Pancreas (tissue), 10 donors: ENCODE results near the gene UBR4. TPM values are rescaled to one million over a fixed set of nuclear protein-coding genes. Genes with fewer than 3 reads are reported as not detected.

Experiments
- ATAC-seq, 4 donors: fragments of 200-7000 bp; cut with Tn5 transposase; one replicate each; pipeline versions ENCODE4 v1.8.0 to v1.9.1; 2020; ENCODE audit warnings: mild to moderate bottlenecking in 4 of 4, moderate library complexity in 4 of 4
- DNase-seq, 6 donors: peaks; one replicate each; pipeline ENCODE4 v3.0.0-alpha.2; 2020
- FAIRE-seq: peaks from 2 replicates; lab custom pipeline; 2012; peaks lifted over from hg19 to GRCh38; lab: Jason Lieb, UNC
- H3K27ac ChIP-seq, 4 donors: fragments of 200-600 bp; sonication (generic); 1 replicate in 3 of 4; 2 replicates in 1 of 4; pipeline versions ENCODE4 v1.5.0 to v1.8.0; 2020
- H3K27me3 ChIP-seq, 4 donors: fragments of 200-600 bp; one replicate each; pipeline ENCODE4 v1.8.0; 2021
- H3K36me3 ChIP-seq, 3 donors: fragments of 200-600 bp; sonication (generic) in 1 of 3; one replicate each; pipeline versions ENCODE4 v1.5.0 to v1.8.0; 2020 to 2021
- H3K4me1 ChIP-seq, 3 donors: fragments of 200-600 bp; one replicate each; pipeline ENCODE4 v1.8.0; 2021
- H3K4me3 ChIP-seq, 4 donors: fragments of 200-600 bp; sonication (generic) in 2 of 4; one replicate each; pipeline versions ENCODE4 v1.5.0 to v1.8.0; 2020 to 2021
- H3K9me3 ChIP-seq, 4 donors: fragments of 200-600 bp; one replicate each; pipeline ENCODE4 v1.8.0; 2021
- WGBS, 2 donors: extraction: QIAGEN DNeasy Blood & Tissue Kit; methylation state at CpG; one replicate each; pipeline ENCODE4 v1.1.7; 2013; 5-methylcytosine and 5-hydroxymethylcytosine counted together
- intact Hi-C, 3 donors: fragments of 100-400 bp; cut with DNase I; formaldehyde crosslinking; loops; one replicate each; pipeline versions ENCODE4 v1.11.1 to v1.14.2; 2022
- polyA plus RNA-seq, 2 donors: library from polyadenylated mRNA; stranded (reverse); fragments of 200-250 nt; gene quantifications; one replicate each; pipeline ENCODE4 v1.2.3, GENCODE V29; 2013
- total RNA-seq, 6 donors: library from RNA; stranded (reverse); fragmentation: NEBNext Ultra II Directional in 4 of 6; extraction: Animal tissue kit (Norgen Biotek cat#: 25700) in 4 of 6; gene quantifications; one replicate each; pipeline versions ENCODE4 v1.2.1 to v1.2.4, GENCODE V29; 2021 to 2023
- TF ChIP-seq, protein P1 (sequence below), 4 donors: fragments of 200-600 bp; sonication (generic) in 3 of 4; IDR thresholded peaks; one replicate each; pipeline versions ENCODE4 v1.5.0 to v1.8.0; 2021; ENCODE audit warnings: antibody characterized with exemption in 4 of 4
- donor health status: healthy with polysubstance abuse.
- donor health status: DM: no; HTN: no; CAD: no; lungs with moderate emphysema.
- donor health status: DM: no; HTN: no; CAD: no.
- donor health status: control.
- donor health status: control.
- donor health status: Bipolar disorder and iron deficiency.
- donor health status: DM: yes; HTN: yes; CAD: no.
- donor health status: DM: no; HTN: no; CAD: no.
- donor health status: DM: no; HTN: no; CAD: no.
- donor health status: DM: yes; HTN: yes; CAD: no.

UBR4 gene
- total and polyA plus RNA-seq, 8 donors: 45.3 to 140 (median 65.5) TPM

DNA sequence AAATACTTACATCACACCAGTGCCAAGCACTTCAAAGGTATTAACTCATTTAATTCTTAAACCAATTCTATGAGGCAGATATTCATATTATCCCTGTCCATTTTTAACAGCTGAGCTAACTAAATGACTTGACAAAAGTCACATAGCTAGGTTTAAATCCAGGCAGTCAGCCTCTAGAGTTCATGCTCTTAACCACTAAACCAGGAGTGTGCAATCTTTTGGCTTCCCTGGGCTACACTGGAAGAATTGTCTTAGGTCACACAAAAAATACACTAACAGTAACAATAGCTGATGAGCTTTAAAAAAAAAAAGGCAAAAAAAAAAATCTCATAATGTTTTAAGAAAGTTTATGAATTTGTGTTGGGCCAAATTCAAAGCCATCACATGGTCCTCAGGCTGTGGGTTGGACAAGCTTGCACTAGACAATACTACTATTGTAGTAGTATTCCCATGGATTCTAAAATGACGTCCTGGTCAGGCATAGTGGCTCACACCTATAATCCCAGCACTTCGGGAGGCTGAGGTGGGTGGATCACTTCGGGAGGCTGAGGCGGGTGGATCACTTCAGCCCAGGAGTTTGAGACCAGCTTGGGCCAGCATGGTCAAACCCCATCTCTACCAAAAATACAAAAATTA lies 10.0 kb downstream of the UBR4 start:
- no peak for DNase-seq
- WGBS, 2 donors: 64 to 77% methylated on average over 4 of the region's 4 CpGs
- no peaks in the 10 kb centered on the region for H3K27me3 ChIP-seq
- H3K4me1 ChIP-seq: peaks cover 7 to 16% (median 15%) of the 10 kb centered on the region in 3 donors
- ATAC-seq: no peak
- no peak overlapping the region for H3K4me3 ChIP-seq
- no peaks in the 10 kb centered on the region for H3K9me3 ChIP-seq
- intact Hi-C loops: no loop called here
- TF ChIP-seq, protein P1, sequence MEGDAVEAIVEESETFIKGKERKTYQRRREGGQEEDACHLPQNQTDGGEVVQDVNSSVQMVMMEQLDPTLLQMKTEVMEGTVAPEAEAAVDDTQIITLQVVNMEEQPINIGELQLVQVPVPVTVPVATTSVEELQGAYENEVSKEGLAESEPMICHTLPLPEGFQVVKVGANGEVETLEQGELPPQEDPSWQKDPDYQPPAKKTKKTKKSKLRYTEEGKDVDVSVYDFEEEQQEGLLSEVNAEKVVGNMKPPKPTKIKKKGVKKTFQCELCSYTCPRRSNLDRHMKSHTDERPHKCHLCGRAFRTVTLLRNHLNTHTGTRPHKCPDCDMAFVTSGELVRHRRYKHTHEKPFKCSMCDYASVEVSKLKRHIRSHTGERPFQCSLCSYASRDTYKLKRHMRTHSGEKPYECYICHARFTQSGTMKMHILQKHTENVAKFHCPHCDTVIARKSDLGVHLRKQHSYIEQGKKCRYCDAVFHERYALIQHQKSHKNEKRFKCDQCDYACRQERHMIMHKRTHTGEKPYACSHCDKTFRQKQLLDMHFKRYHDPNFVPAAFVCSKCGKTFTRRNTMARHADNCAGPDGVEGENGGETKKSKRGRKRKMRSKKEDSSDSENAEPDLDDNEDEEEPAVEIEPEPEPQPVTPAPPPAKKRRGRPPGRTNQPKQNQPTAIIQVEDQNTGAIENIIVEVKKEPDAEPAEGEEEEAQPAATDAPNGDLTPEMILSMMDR (IDR thresholded peaks at IDR 0.05): no peak
- no peak overlapping the region for H3K27ac ChIP-seq
- peaks cover 8 to 46% (median 17%) of the 10 kb centered on the region in 3 donors for H3K36me3 ChIP-seq
- no peak for FAIRE-seq

DNA sequence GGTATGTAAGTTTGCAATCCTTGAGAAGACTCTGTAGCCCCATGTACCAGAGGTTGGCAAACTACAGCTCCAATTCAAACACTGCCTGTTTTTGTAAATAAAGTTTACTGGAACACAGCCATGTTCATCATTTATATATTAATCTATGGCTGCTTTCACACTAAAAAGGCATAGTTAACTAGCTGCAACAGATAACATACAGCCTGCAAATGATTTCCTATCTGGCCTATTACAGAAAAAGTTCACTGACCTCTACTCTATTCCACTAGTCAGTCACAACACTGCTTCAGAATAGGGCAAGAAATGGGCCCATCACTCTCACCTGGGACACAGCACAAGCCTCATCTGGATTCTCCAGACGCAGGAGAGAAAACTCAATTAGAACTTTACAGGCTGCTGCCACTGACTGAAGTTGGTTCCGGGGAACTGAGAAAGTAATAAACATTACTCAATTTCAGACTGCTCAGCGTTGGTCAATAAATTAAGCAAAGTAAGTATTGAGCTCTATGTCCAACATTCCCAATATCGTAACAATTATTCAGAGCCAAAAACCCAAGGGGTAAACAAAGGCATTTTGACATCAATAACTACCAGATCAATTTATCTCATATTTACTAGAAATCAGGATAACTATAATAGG lies 10.6 kb downstream of the UBR4 start:
- WGBS, 2 donors: 62 to 75% methylated on average over 4 of the region's 4 CpGs
- FAIRE-seq: no peak
- intact Hi-C loops: no loop called here
- no peak for ATAC-seq
- Histone ChIP-seq H3K27me3 (no peaks in the 10 kb centered on the region), H3K9me3 (no peaks in the 10 kb centered on the region), H3K27ac (no peak overlapping the region), H3K4me3 (no peak overlapping the region), H3K36me3 (peaks cover 8 to 50% (median 17%) of the 10 kb centered on the region in 3 donors), H3K4me1 (peaks cover 7 to 16% (median 15%) of the 10 kb centered on the region in 3 donors)
- TF ChIP-seq, protein P1 (IDR thresholded peaks at IDR 0.05): no peak
- DNase-seq: no peak

DNA sequence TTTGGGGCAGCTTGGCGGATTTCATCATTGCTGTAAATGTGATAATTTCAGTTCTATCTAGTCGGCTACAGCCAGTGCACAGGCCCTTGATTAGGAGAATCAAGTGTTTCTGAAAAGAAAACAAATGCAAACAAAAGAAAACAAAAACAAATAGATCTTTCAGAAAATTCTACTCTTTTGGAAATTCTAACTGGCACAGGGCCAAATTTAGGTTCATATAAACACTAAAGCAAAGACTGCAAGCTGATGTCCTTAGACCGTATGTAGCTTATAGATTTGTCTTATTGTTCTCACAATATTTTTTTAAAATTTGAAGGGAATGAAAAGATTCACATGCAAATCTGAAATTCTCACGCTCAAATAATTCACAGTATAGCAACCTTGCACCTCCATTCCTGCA lies 11.2 kb downstream of the UBR4 start:
- no peaks in the 10 kb centered on the region for H3K27me3 ChIP-seq
- no peak for DNase-seq
- peaks cover 7 to 16% (median 15%) of the 10 kb centered on the region in 3 donors for H3K4me1 ChIP-seq
- intact Hi-C loops: no loop called here
- H3K4me3 ChIP-seq: no peak overlapping the region
- FAIRE-seq: no peak
- no peak for ATAC-seq
- no peak overlapping the region for H3K27ac ChIP-seq
- WGBS, 2 donors: 89 to 90% methylated on average over 4 of the region's 4 CpGs
- H3K9me3 ChIP-seq: no peaks in the 10 kb centered on the region
- TF ChIP-seq, protein P1 (IDR thresholded peaks at IDR 0.05): no peak
- peaks cover 9 to 53% (median 17%) of the 10 kb centered on the region in 3 donors for H3K36me3 ChIP-seq

DNA sequence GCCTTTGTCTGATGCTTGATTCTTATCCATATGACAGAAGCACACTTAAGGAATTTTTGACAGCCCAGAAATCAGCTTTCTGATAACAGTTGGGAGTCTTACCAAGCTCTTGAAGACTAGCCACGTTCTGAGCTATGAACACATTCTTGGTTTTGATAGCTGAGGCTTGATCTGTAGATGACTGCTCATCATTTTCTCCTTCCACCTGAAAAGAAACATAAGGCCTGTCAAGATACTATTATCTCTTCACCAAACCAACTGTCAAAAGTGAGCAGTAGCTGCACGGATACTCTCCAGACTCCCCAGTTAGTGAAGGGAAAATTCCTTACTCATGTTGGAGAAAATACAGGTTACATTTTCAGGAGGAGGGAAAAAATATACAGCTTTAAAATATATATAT lies 12.2 kb downstream of the UBR4 start:
- WGBS, 2 donors: 76% methylated on average over 2 of the region's 2 CpGs
- H3K9me3 ChIP-seq: no peaks in the 10 kb centered on the region
- TF ChIP-seq, protein P1 (IDR thresholded peaks at IDR 0.05): no peak
- ATAC-seq (no peak), FAIRE-seq (no peak), DNase-seq (no peak)
- H3K36me3 ChIP-seq: peaks cover 16 to 62% (median 23%) of the 10 kb centered on the region in 3 donors
- peaks cover 7 to 10% (median 9%) of the 10 kb centered on the region in 3 donors for H3K4me1 ChIP-seq
- no peak overlapping the region for H3K27ac ChIP-seq
- no peaks in the 10 kb centered on the region for H3K27me3 ChIP-seq
- intact Hi-C loops: no loop called here
- no peak overlapping the region for H3K4me3 ChIP-seq

DNA sequence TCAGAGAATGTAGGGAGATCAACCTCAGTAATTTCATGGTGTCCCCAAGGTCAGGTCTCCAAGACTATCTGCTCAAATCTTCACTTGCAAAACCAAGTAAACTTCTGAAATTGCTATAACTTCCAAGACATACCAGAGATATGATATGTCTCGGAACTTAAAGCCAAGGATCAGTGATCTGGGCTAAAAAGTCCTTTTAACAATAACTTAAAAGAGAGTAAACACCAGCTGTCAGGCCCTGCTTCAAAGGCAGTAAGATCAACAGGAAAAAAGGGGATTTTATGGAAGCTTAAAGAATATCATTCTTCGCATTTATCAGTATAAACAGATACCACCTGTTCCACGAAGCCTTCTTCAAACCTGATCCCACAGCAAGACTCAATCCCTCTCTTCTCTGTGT lies 13.7 kb downstream of the UBR4 start:
- Histone ChIP-seq H3K36me3 (peaks cover 24 to 78% (median 32%) of the 10 kb centered on the region in 3 donors), H3K9me3 (no peaks in the 10 kb centered on the region), H3K27ac (no peak overlapping the region), H3K27me3 (no peaks in the 10 kb centered on the region), H3K4me1 (no peaks in the 10 kb centered on the region), H3K4me3 (no peak overlapping the region)
- no peak for ATAC-seq
- intact Hi-C loops: no loop called here
- FAIRE-seq: no peak
- TF ChIP-seq, protein P1 (IDR thresholded peaks at IDR 0.05): no peak
- no peak for DNase-seq
- 59 to 93% methylated on average over 3 of the region's 3 CpGs for WGBS, 2 donors
